Gastroesophageal sphincter (tissue), 4 donors: Measurements from ENCODE around the gene ZNF10. TPM values are rescaled to one million over a fixed set of nuclear protein-coding genes. Genes with fewer than 3 reads are reported as not detected.

ENCODE experiments used
- ATAC-seq: fragments of 150-250 bp; one replicate; pipeline ENCODE4 v1.9.1; 2016; ENCODE audit warnings: mild to moderate bottlenecking, moderate library complexity
- H3K27ac ChIP-seq, 4 donors: fragments of 200-600 bp; sonication (generic) in 3 of 4; 1 replicate in 3 of 4; 2 replicates in 1 of 4; pipeline ENCODE4 v1.5.1; 2016 to 2019
- H3K27me3 ChIP-seq: fragments of 200-600 bp; sonication (generic); one replicate; pipeline ENCODE4 v1.5.1; 2019
- H3K36me3 ChIP-seq, 2 donors: fragments of 200-600 bp; sonication (generic); one replicate each; pipeline ENCODE4 v1.5.1; 2019; ENCODE audit warnings: control low read depth in 1 of 2
- H3K4me1 ChIP-seq, 3 donors: fragments of 200-600 bp; sonication (generic); 1 replicate in 2 of 3; 2 replicates in 1 of 3; pipeline ENCODE4 v1.5.1; 2016 to 2019; ENCODE audit warnings: control low read depth in 2 of 3
- H3K4me3 ChIP-seq, 2 donors: fragments of 200-600 bp; sonication (generic); one replicate each; pipeline ENCODE4 v1.5.1; 2019; ENCODE audit warnings: mild to moderate bottlenecking in 1 of 2, moderate library complexity in 1 of 2
- H3K9me3 ChIP-seq, 3 donors: fragments of 200-600 bp; sonication (generic); one replicate each; pipeline ENCODE4 v1.5.1; 2017 to 2019; ENCODE audit warnings: control low read depth in 2 of 3
- CTCF ChIP-seq, 4 experiments: fragments of 200-600 bp in 2 of 4; fragments of 450-650 bp in 2 of 4; sonication (generic) in 1 of 4; IDR thresholded peaks; one replicate each; pipeline ENCODE4 v1.5.1; 2017 to 2019; ENCODE audit warnings: antibody characterized with exemption in 4 of 4, mild to moderate bottlenecking in 2 of 4, moderate library complexity in 2 of 4
- EP300 ChIP-seq: sonication (generic); formaldehyde crosslinking; IDR thresholded peaks from one replicate; pipeline ENCODE4 v1.6.1; 2017; ENCODE audit warnings: antibody characterized with exemption, mild to moderate bottlenecking
- POLR2A ChIP-seq, 2 donors: fragments of 450-650 bp; IDR thresholded peaks; one replicate each; pipeline ENCODE4 v1.6.1; 2017; ENCODE audit warnings: antibody characterized with exemption in 2 of 2, mild to moderate bottlenecking in 2 of 2, moderate library complexity in 1 of 2
- POLR2AphosphoS5 ChIP-seq: sonication (generic); formaldehyde crosslinking; IDR thresholded peaks from one replicate; pipeline ENCODE4 v1.6.1; 2017; ENCODE audit warnings: antibody characterized with exemption
- WGBS, 2 donors: methylation state at CpG; one replicate each; pipeline ENCODE4 v1.1.5; 2018; ENCODE audit warnings: low coverage in 1 of 2; 5-methylcytosine and 5-hydroxymethylcytosine counted together
- total RNA-seq, 4 donors: library from RNA; depleted of rRNA; stranded (reverse); fragments of >200 nt; gene quantifications; one replicate each; pipeline ENCODE4 v1.1.0, GENCODE V29; 2016

ZNF10 gene
- total RNA-seq, 4 donors from 2014 or later: 1.8 to 20.9 (median 11.1) TPM

- Histone ChIP-seq H3K27me3 (no peaks in the 10 kb centered on the region), H3K9me3 (peaks cover 0 to 100% (median 9%) of the 10 kb centered on the region in 3 donors), H3K27ac (no peak overlapping the region), H3K4me3 (no peak overlapping the region), H3K36me3 (peaks cover 25 to 100% of the 10 kb centered on the region in 2 donors), H3K4me1 (no peaks in the 10 kb centered on the region)
- no peak for ATAC-seq
- TF ChIP-seq EP300: no peak
- 97 to 100% methylated on average over 2 of the region's 2 CpGs for WGBS, 2 donors
Observed at GRCh38 chr12:133190176-133190575, 59.7 kb downstream of the ZNF10 start.

DNA sequence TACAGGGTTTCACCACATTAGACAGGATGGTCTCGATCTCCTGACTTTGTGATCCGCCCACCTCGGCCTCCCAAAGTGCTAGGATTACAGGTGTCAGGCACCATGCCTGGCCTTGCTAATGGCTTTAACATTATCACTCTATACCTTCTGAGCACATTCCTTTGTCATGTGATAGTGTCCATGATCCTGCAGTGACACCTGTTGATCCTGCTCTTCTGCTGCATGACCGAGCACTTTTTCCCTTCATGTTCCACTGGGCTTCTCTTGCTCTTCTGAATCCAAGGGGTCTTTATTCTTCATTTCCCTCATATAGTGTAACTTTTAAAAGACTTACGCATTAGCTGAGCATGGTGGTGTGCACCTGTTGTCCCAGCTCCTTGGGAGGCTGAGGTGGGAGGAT is 62.4 kb downstream of the ZNF10 start:
- 100% methylated on average over 1 to 4 of the region's 5 CpGs for WGBS, 2 donors
- H3K27ac ChIP-seq: no peak overlapping the region
- TF ChIP-seq POLR2AphosphoS5: no peak
- TF ChIP-seq POLR2A (IDR thresholded peaks at IDR 0.05): no peak
- TF ChIP-seq EP300: no peak
- peaks cover 29 to 92% of the 10 kb centered on the region in 2 donors for H3K36me3 ChIP-seq
- peaks cover 0 to 92% (median 11%) of the 10 kb centered on the region in 3 donors for H3K9me3 ChIP-seq
- ATAC-seq: no peak
- no peak overlapping the region for H3K4me3 ChIP-seq
- H3K4me1 ChIP-seq: no peaks in the 10 kb centered on the region
- H3K27me3 ChIP-seq: no peaks in the 10 kb centered on the region

DNA sequence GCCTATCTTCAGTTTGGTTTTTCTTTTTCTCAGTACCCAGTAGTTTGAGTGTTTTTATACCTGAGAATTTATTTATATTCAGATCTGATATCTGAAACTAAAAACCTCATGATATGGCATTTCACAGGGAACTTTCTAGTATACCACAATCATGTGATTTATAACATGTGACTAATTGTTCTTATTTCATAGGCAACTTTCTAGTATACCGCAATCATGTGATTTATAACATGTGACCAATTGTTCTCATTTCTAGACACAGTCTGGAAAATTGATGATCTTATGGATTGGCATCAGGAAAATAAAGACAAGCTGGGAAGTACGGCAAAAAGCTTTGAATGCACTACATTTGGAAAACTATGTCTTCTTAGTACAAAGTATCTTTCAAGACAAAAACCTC is 71.5 kb downstream of the ZNF10 start:
- no peak overlapping the region for H3K4me3 ChIP-seq
- peaks cover 24 to 80% (median 45%) of the 10 kb centered on the region in 3 donors for H3K9me3 ChIP-seq
- no peak overlapping the region for H3K27ac ChIP-seq
- no peaks in the 10 kb centered on the region for H3K27me3 ChIP-seq
- TF ChIP-seq POLR2AphosphoS5: no peak
- TF ChIP-seq POLR2A (IDR thresholded peaks at IDR 0.05): no peak
- no peak for TF ChIP-seq EP300
- no peak for TF ChIP-seq CTCF (IDR thresholded peaks at IDR 0.05)
- no peaks in the 10 kb centered on the region for H3K4me1 ChIP-seq
- ATAC-seq: no peak
- 39 to 97% methylated on average over 2 of the region's 2 CpGs for WGBS, 2 donors
- H3K36me3 ChIP-seq: peaks cover 24 to 53% of the 10 kb centered on the region in 2 donors

GRCh38 chr12:133202493-133203343 is 72.3 kb downstream of the ZNF10 start:
- Histone ChIP-seq H3K27ac (no peak overlapping the region), H3K4me3 (no peak overlapping the region), H3K4me1 (no peaks in the 10 kb centered on the region), H3K9me3 (peaks cover 24 to 87% (median 45%) of the 10 kb centered on the region in 3 donors), H3K27me3 (no peaks in the 10 kb centered on the region), H3K36me3 (peaks cover 24 to 51% of the 10 kb centered on the region in 2 donors)
- ATAC-seq: no peak
- WGBS, 2 donors: 97 to 100% methylated on average over 1 to 2 of the region's 2 CpGs
- TF ChIP-seq POLR2A (IDR thresholded peaks at IDR 0.05): no peak
- TF ChIP-seq POLR2AphosphoS5: no peak
- TF ChIP-seq CTCF (IDR thresholded peaks at IDR 0.05): no peak
- TF ChIP-seq EP300: no peak

GRCh38 chr12:133203344-133204263 is 73.2 kb downstream of the ZNF10 start:
- H3K27me3 ChIP-seq: no peaks in the 10 kb centered on the region
- no peaks in the 10 kb centered on the region for H3K4me1 ChIP-seq
- H3K9me3 ChIP-seq: peaks cover 31 to 92% (median 45%) of the 10 kb centered on the region in 3 donors
- H3K4me3 ChIP-seq: no peak overlapping the region
- peaks cover 24 to 51% of the 10 kb centered on the region in 2 donors for H3K36me3 ChIP-seq
- 92 to 93% methylated on average over 6 to 7 of the region's 7 CpGs for WGBS, 2 donors
- no peak for ATAC-seq
- no peak overlapping the region for H3K27ac ChIP-seq
- TF ChIP-seq POLR2AphosphoS5 (no peak), POLR2A (IDR thresholded peaks at IDR 0.05) (no peak), CTCF (IDR thresholded peaks at IDR 0.05) (no peak), EP300 (no peak)
